Heart left ventricle (tissue), 16 donors: ENCODE measurements around the gene DEFB108B. TPM values are rescaled to one million over a fixed set of nuclear protein-coding genes. Genes with fewer than 3 reads are reported as not detected.
A peak's percentile ranks its signal among the peaks of the same experiment; 100 is the strongest.
"Not testable (repeated sequence)": the region's sequence is repeated elsewhere in the genome, so short reads cannot be mapped to it uniquely, and the experiment has no call there.

Source experiments
- ATAC-seq, 4 donors: fragments of 200-7000 bp; cut with Tn5 transposase; one replicate each; pipeline ENCODE4 v1.9.1; 2020 to 2022; ENCODE audit warnings: moderate library complexity in 4 of 4, mild to moderate bottlenecking in 3 of 4, moderate number of reproducible peaks in 1 of 4
- DNase-seq, 5 donors: peaks; one replicate each; pipeline ENCODE4 v3.0.0-alpha.2; 2020
- H3K27ac ChIP-seq, 12 donors: fragments of 200-600 bp; sonication (generic) in 4 of 12; one replicate each; pipeline versions ENCODE4 v1.5.0 to v1.8.0; 2016 to 2022; ENCODE audit warnings: mild to moderate bottlenecking in 2 of 12
- H3K27me3 ChIP-seq, 9 donors: fragments of 200-600 bp; sonication (generic) in 2 of 9; one replicate each; pipeline versions ENCODE4 v1.5.1 to v1.8.0; 2016 to 2022; ENCODE audit warnings: mild to moderate bottlenecking in 3 of 9
- H3K36me3 ChIP-seq, 9 donors: fragments of 200-600 bp; sonication (generic) in 2 of 9; one replicate each; pipeline versions ENCODE4 v1.5.0 to v1.8.0; 2018 to 2022; ENCODE audit warnings: mild to moderate bottlenecking in 2 of 9
- H3K4me1 ChIP-seq, 12 donors: fragments of 200-600 bp; sonication (generic) in 4 of 12; one replicate each; pipeline versions ENCODE4 v1.5.0 to v1.8.0; 2016 to 2022; ENCODE audit warnings: mild to moderate bottlenecking in 3 of 12
- H3K4me3 ChIP-seq, 12 donors: fragments of 200-600 bp; sonication (generic) in 4 of 12; one replicate each; pipeline versions ENCODE4 v1.5.0 to v1.8.0; 2017 to 2022; ENCODE audit warnings: mild to moderate bottlenecking in 9 of 12, moderate library complexity in 4 of 12
- H3K9me3 ChIP-seq, 12 donors: fragments of 200-600 bp; sonication (generic) in 4 of 12; one replicate each; pipeline versions ENCODE4 v1.5.0 to v1.8.0; 2016 to 2022; ENCODE audit warnings: mild to moderate bottlenecking in 1 of 12
- CTCF ChIP-seq, 12 donors: fragments of 200-600 bp; sonication (generic) in 4 of 12; IDR thresholded peaks; one replicate each; pipeline versions ENCODE4 v1.5.0 to v1.8.0; 2018 to 2022; ENCODE audit warnings: antibody characterized with exemption in 12 of 12, mild to moderate bottlenecking in 5 of 12
- WGBS, 4 donors: extraction: QIAGEN DNeasy Blood & Tissue Kit in 2 of 4; methylation state at CpG; one replicate each; pipeline versions ENCODE4 v1.1.5 to v1.1.7; 2013 to 2018; 5-methylcytosine and 5-hydroxymethylcytosine counted together
- intact Hi-C, 10 donors: fragments of 100-400 bp; cut with DNase I; formaldehyde crosslinking; loops; one replicate each; pipeline versions ENCODE4 v1.11.1 to v1.14.2; 2022
- polyA plus RNA-seq, 2 donors: library from polyadenylated mRNA; stranded (reverse); fragments of 200-250 nt; gene quantifications; one replicate each; pipeline ENCODE4 v1.2.3, GENCODE V29; 2013
- total RNA-seq, 9 donors: library from RNA; depleted of rRNA in 2 of 9; stranded (reverse); fragments of >200 nt in 2 of 9; fragmentation: NEBNext Ultra II Directional in 3 of 9; extraction: Animal tissue kit (Norgen Biotek cat#: 25700) in 3 of 9; gene quantifications; one replicate each; pipeline versions ENCODE4 v1.1.0 to v1.2.4, GENCODE V29; 2016 to 2023
- donor health status: ischemic (EF 13 %, LVEDD 7.1; RV severe dilation, severe dysfunction).
- donor health status: healthy with polysubstance abuse.
- donor health status: DM: no; HTN: yes; CAD: no.
- donor health status: DM: no; HTN: no; CAD: no.
- donor health status: ischemic (EF 25% LVEDD 6.9; RV normal size, moderate dysfunction).
- donor health status: ischemic (EF 25% LVEDD 5.7; RV mildly dilated, moderate dysfunction).
- donor health status: healthy.
- donor health status: DM: yes; HTN: yes; CAD: no.
- donor health status: ischemic (EF 35%, LVEDD 5.7; RV mildly dilated, moderate dysfunction).
- donor health status: nonischemic (EF 11% LVEDD 7.7; RV severe dilation, severe dysfunction).
- donor health status: DM: yes; HTN: yes; CAD: no.
- donor health status: PGD.
- donor health status: ischemic (EF 29% LVEDD 5.4; RV normal size, mild dysfunction).
- donor health status: nonischemic (EF 23%, LVEDD 6.1; RV moderate dilation, normal function).

The DEFB108B gene
- total and polyA plus RNA-seq, 11 donors, result not detected

GRCh38 chr11:71792621-71793235 is 40.3 kb upstream of the DEFB108B start:
- ATAC-seq, H3K4me1 ChIP-seq, intact Hi-C loops, H3K9me3 ChIP-seq, H3K27me3 ChIP-seq, H3K4me3 ChIP-seq, H3K27ac ChIP-seq, H3K36me3 ChIP-seq: not testable (repeated sequence)
- peak; percentile 48 to 67 (median 58) for TF ChIP-seq CTCF (IDR thresholded peaks at IDR 0.05)
- DNase-seq, result peak in 2 of 5 donors; percentile 41 to 55
- 63 to 70% (median 65%) methylated on average over 6 of the region's 6 CpGs for WGBS, 4 donors

GRCh38 chr11:71794386-71795040 is 38.5 kb upstream of the DEFB108B start:
- H3K4me3 ChIP-seq, H3K27ac ChIP-seq, H3K27me3 ChIP-seq, DNase-seq, ATAC-seq, H3K36me3 ChIP-seq, intact Hi-C loops, H3K4me1 ChIP-seq, H3K9me3 ChIP-seq: not testable (repeated sequence)
- 57 to 79% (median 76%) methylated on average over 9 to 13 of the region's 13 CpGs for WGBS, 4 donors

GRCh38 chr11:71795236-71795635 is 37.8 kb upstream of the DEFB108B start:
- H3K4me3 ChIP-seq, H3K4me1 ChIP-seq, DNase-seq, H3K27ac ChIP-seq, H3K27me3 ChIP-seq, H3K9me3 ChIP-seq, intact Hi-C loops, ATAC-seq, H3K36me3 ChIP-seq: not testable (repeated sequence)
- 85 to 90% (median 86%) methylated on average over 5 of the region's 5 CpGs for WGBS, 4 donors

DNA sequence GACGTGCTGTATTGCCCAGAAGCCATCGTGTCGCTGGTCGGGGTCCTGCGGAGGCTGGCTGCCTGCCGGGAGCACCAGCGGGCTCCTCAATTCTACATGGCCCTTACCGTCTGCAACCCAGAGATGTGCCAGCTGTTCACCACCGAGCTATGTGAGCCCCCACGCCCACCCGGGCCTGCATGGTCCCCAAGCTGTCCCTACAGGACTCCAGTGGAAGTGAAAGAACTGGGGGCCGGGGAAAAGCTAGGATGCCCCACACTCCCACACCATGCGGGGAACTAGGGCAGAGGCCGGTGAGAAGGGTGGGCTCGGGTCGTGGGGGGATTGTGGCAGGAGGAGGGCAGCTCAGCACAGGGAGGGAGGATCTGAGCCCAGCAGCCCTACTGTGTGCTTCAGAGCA is 37.0 kb upstream of the DEFB108B start:
- DNase-seq, intact Hi-C loops, H3K4me1 ChIP-seq, H3K27ac ChIP-seq, H3K9me3 ChIP-seq, H3K36me3 ChIP-seq, H3K4me3 ChIP-seq, H3K27me3 ChIP-seq, ATAC-seq: not testable (repeated sequence)
- WGBS, 4 donors, result 87 to 95% (median 90%) methylated on average over 16 of the region's 16 CpGs

DNA sequence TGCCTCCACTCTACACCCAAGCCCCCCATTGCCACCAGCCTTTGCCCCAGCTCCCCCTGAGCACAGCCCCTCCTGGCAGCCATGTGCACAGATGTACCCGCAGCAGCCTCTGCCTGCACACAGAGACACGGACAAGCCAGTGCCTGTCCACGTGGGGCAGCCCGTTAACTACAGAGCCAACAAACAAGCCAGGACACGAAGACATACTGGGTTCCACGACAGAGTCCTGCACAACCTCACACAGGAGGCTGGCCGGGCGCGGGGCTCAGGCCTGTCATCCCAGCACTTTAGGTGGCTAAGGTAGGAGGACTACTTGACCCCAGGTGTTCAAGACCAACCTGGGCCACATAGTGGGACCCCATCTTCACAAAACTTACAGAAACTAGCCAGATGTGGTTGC is 36.2 kb upstream of the DEFB108B start:
- H3K36me3 ChIP-seq, H3K4me3 ChIP-seq, intact Hi-C loops, H3K27me3 ChIP-seq, H3K27ac ChIP-seq, H3K9me3 ChIP-seq, H3K4me1 ChIP-seq, ATAC-seq, DNase-seq: not testable (repeated sequence)
- WGBS, 4 donors, result 93 to 97% (median 96%) methylated on average over 5 to 9 of the region's 9 CpGs; no CpG with 5 or more reads in 1 of the 4 donors

DNA sequence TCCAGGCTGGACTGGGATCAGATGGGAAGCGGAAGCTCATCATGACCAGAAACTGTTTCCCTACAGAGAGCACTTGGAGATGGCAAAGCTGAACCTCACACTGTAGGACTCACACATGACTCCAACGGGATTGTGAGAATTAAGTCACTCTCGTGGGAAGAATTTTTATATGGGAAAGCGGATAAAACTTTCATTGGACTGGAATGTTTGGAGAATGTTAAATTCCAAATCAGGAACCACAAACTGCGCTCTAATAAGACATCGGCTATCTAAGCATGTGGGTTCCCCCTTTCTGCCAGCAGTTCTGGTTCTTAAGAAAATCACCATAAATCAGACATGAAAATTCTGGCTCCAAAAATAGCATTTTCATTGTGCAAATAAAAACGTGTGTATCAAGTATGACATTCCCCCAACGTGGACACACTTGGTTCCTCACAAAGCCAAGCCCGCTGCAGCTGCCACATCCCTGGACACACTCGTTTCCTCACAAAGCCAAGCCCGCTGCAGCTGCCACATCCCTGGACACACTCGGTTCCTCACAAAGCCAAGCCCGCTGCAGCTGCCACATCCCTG is 33.4 kb upstream of the DEFB108B start:
- H3K9me3 ChIP-seq, H3K36me3 ChIP-seq, DNase-seq, H3K4me3 ChIP-seq, H3K4me1 ChIP-seq, H3K27me3 ChIP-seq, intact Hi-C loops, ATAC-seq, H3K27ac ChIP-seq: not testable (repeated sequence)
- WGBS, 4 donors, result 88 to 90% (median 89%) methylated on average over 13 of the region's 13 CpGs
